Pancreas (tissue), 10 donors: ENCODE data around the gene ASB2. TPM values are rescaled to one million over a fixed set of nuclear protein-coding genes. Genes with fewer than 3 reads are reported as not detected.

Experiments used
- ATAC-seq, 4 donors: fragments of 200-7000 bp; cut with Tn5 transposase; one replicate each; pipeline versions ENCODE4 v1.8.0 to v1.9.1; 2020; ENCODE audit warnings: mild to moderate bottlenecking in 4 of 4, moderate library complexity in 4 of 4
- DNase-seq, 6 donors: peaks; one replicate each; pipeline ENCODE4 v3.0.0-alpha.2; 2020
- FAIRE-seq: peaks from 2 replicates; lab custom pipeline; 2012; peaks lifted over from hg19 to GRCh38; lab: Jason Lieb, UNC
- H3K27ac ChIP-seq, 4 donors: fragments of 200-600 bp; sonication (generic); 1 replicate in 3 of 4; 2 replicates in 1 of 4; pipeline versions ENCODE4 v1.5.0 to v1.8.0; 2020
- H3K27me3 ChIP-seq, 4 donors: fragments of 200-600 bp; one replicate each; pipeline ENCODE4 v1.8.0; 2021
- H3K36me3 ChIP-seq, 3 donors: fragments of 200-600 bp; sonication (generic) in 1 of 3; one replicate each; pipeline versions ENCODE4 v1.5.0 to v1.8.0; 2020 to 2021
- H3K4me1 ChIP-seq, 3 donors: fragments of 200-600 bp; one replicate each; pipeline ENCODE4 v1.8.0; 2021
- H3K4me3 ChIP-seq, 4 donors: fragments of 200-600 bp; sonication (generic) in 2 of 4; one replicate each; pipeline versions ENCODE4 v1.5.0 to v1.8.0; 2020 to 2021
- H3K9me3 ChIP-seq, 4 donors: fragments of 200-600 bp; one replicate each; pipeline ENCODE4 v1.8.0; 2021
- whole genome bisulfite sequencing, 2 donors: extraction: QIAGEN DNeasy Blood & Tissue Kit; methylation state at CpG; one replicate each; pipeline ENCODE4 v1.1.7; 2013; 5-methylcytosine and 5-hydroxymethylcytosine counted together
- intact Hi-C, 3 donors: fragments of 100-400 bp; cut with DNase I; formaldehyde crosslinking; loops; one replicate each; pipeline versions ENCODE4 v1.11.1 to v1.14.2; 2022
- polyA plus RNA-seq, 2 donors: library from polyadenylated mRNA; stranded (reverse); fragments of 200-250 nt; gene quantifications; one replicate each; pipeline ENCODE4 v1.2.3, GENCODE V29; 2013
- total RNA-seq, 6 donors: library from RNA; stranded (reverse); fragmentation: NEBNext Ultra II Directional in 4 of 6; extraction: Animal tissue kit (Norgen Biotek cat#: 25700) in 4 of 6; gene quantifications; one replicate each; pipeline versions ENCODE4 v1.2.1 to v1.2.4, GENCODE V29; 2021 to 2023
- TF ChIP-seq, protein P1 (sequence below), 4 donors: fragments of 200-600 bp; sonication (generic) in 3 of 4; IDR thresholded peaks; one replicate each; pipeline versions ENCODE4 v1.5.0 to v1.8.0; 2021; ENCODE audit warnings: antibody characterized with exemption in 4 of 4
- donor health status: healthy with polysubstance abuse.
- donor health status: DM: no; HTN: no; CAD: no; lungs with moderate emphysema.
- donor health status: DM: no; HTN: no; CAD: no.
- donor health status: control.
- donor health status: control.
- donor health status: Bipolar disorder and iron deficiency.
- donor health status: DM: yes; HTN: yes; CAD: no.
- donor health status: DM: no; HTN: no; CAD: no.
- donor health status: DM: no; HTN: no; CAD: no.
- donor health status: DM: yes; HTN: yes; CAD: no.

ASB2 gene
- total and polyA plus RNA-seq, 8 donors, result 0.09 to 1.4 (median 0.40) TPM

GRCh38 chr14:93947282-93947681 lies 29.1 kb downstream of the ASB2 start:
- Histone ChIP-seq H3K36me3 (no peaks in the 10 kb centered on the region), H3K4me1 (peaks cover 3 to 13% (median 5%) of the 10 kb centered on the region in 3 donors), H3K4me3 (no peak overlapping the region), H3K27ac (no peak overlapping the region), H3K27me3 (no peaks in the 10 kb centered on the region), H3K9me3 (no peaks in the 10 kb centered on the region)
- TF ChIP-seq, protein P1, sequence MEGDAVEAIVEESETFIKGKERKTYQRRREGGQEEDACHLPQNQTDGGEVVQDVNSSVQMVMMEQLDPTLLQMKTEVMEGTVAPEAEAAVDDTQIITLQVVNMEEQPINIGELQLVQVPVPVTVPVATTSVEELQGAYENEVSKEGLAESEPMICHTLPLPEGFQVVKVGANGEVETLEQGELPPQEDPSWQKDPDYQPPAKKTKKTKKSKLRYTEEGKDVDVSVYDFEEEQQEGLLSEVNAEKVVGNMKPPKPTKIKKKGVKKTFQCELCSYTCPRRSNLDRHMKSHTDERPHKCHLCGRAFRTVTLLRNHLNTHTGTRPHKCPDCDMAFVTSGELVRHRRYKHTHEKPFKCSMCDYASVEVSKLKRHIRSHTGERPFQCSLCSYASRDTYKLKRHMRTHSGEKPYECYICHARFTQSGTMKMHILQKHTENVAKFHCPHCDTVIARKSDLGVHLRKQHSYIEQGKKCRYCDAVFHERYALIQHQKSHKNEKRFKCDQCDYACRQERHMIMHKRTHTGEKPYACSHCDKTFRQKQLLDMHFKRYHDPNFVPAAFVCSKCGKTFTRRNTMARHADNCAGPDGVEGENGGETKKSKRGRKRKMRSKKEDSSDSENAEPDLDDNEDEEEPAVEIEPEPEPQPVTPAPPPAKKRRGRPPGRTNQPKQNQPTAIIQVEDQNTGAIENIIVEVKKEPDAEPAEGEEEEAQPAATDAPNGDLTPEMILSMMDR (IDR thresholded peaks at IDR 0.05), result no peak
- intact Hi-C loops, result no loop called here
- FAIRE-seq (no peak), ATAC-seq (no peak), DNase-seq (peak in 1 of 6 donors; percentile 11)
- 87 to 90% methylated on average over 19 of the region's 19 CpGs for WGBS, 2 donors

GRCh38 chr14:93946541-93947090 lies 29.8 kb downstream of the ASB2 start:
- H3K27ac ChIP-seq, result peak overlapping the region in 1 of 4 donors; percentile 29
- TF ChIP-seq, protein P1 (IDR thresholded peaks at IDR 0.05), result no peak
- FAIRE-seq (no peak), ATAC-seq (peak in 1 of 4 donors; percentile 19), DNase-seq (no peak)
- no peaks in the 10 kb centered on the region for H3K27me3 ChIP-seq
- no peaks in the 10 kb centered on the region for H3K9me3 ChIP-seq
- peaks cover 10 to 20% (median 12%) of the 10 kb centered on the region in 3 donors for H3K4me1 ChIP-seq
- H3K4me3 ChIP-seq, result no peak overlapping the region
- intact Hi-C loops, result no loop called here
- H3K36me3 ChIP-seq, result no peaks in the 10 kb centered on the region
- 57 to 63% methylated on average over 7 of the region's 7 CpGs for WGBS, 2 donors

DNA sequence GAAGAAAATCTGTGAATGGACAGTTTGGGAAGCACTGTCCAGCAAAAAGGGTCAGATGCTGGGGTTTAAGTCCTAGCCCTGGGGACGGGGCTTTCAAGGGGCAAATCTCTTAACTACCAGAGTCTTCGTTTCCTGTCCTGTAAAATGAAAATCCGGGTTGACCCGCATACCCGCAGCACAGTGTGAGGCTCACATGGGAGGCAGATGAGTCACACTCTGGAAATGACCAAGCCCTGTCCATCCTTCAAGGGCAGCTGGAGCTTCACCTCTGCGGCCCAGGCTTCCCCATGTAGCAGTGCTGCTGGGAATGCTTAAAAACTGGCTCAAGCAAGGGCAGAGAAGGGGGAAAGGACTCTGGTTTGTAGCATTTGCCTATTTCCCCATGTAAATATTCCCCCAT lies 30.3 kb downstream of the ASB2 start:
- intact Hi-C loops, result no loop called here
- 79 to 87% methylated on average over 6 of the region's 6 CpGs for WGBS, 2 donors
- no peak for DNase-seq
- ATAC-seq, result no peak
- FAIRE-seq, result no peak
- Histone ChIP-seq H3K4me3 (no peak overlapping the region), H3K27me3 (no peaks in the 10 kb centered on the region), H3K36me3 (no peaks in the 10 kb centered on the region), H3K27ac (peak overlapping the region in 1 of 4 donors; percentile 29), H3K9me3 (no peaks in the 10 kb centered on the region), H3K4me1 (peaks cover 13 to 23% (median 15%) of the 10 kb centered on the region in 3 donors)
- TF ChIP-seq, protein P1 (IDR thresholded peaks at IDR 0.05), result no peak

GRCh38 chr14:93945070-93945399 lies 31.3 kb downstream of the ASB2 start:
- Histone ChIP-seq H3K9me3 (no peaks in the 10 kb centered on the region), H3K4me1 (peaks cover 17 to 32% (median 23%) of the 10 kb centered on the region in 3 donors), H3K4me3 (no peak overlapping the region), H3K27me3 (no peaks in the 10 kb centered on the region), H3K36me3 (no peaks in the 10 kb centered on the region), H3K27ac (no peak overlapping the region)
- FAIRE-seq (no peak), DNase-seq (no peak), ATAC-seq (no peak)
- TF ChIP-seq, protein P1 (IDR thresholded peaks at IDR 0.05), result no peak
- WGBS, 2 donors, result 82 to 83% methylated on average over 5 of the region's 5 CpGs
- intact Hi-C loops, result no loop called here

DNA sequence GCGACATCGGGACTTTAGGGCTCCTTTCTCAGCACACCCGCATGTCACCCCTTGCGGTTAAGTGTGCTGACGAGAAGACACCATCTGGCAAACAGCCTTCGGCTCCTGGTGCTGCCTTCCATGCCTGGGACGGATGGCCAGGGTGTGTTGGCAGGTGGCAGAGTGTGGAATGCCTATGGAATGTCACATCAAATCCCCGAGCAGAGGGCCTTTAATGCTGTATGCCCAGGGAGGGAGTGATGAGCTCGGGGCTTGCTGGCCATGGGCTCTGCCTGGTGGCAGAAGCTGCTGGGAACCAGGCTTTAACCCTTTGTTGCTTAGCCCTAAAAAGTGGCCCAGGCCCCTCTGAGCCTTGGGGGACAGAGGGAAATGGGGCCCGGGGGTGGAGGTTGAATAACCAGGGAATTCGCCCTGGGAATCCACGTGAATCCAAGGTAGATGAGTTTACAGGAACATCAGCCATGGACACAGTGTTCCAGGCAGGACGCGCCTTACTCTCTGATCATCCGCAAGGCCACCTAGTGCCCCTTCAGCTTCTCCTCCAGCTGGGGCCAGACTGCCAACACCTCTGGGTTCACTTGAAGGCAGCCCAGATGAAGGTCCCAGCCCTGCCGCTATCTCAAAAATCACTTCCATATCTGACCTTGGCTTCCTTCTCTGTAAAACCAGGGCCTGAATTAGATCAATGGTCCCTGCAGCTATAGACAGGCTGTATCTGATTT lies 31.9 kb downstream of the ASB2 start:
- Histone ChIP-seq H3K36me3 (no peaks in the 10 kb centered on the region), H3K27me3 (no peaks in the 10 kb centered on the region), H3K27ac (peak overlapping the region in 2 of 4 donors; percentile 7 to 22), H3K4me1 (peaks cover 21 to 32% (median 23%) of the 10 kb centered on the region in 3 donors), H3K9me3 (no peaks in the 10 kb centered on the region), H3K4me3 (no peak overlapping the region)
- intact Hi-C loops, result no loop called here
- FAIRE-seq (no peak), ATAC-seq (no peak), DNase-seq (no peak)
- WGBS, 2 donors, result 74 to 84% methylated on average over 16 of the region's 16 CpGs
- TF ChIP-seq, protein P1 (IDR thresholded peaks at IDR 0.05), result no peak
